Lung microvascular endothelial cell (primary cell): ENCODE data around the gene FAM13A. TPM values are rescaled to one million over a fixed set of nuclear protein-coding genes. Genes with fewer than 3 reads are reported as not detected.
"Not testable (repeated sequence)": the region's sequence is repeated elsewhere in the genome, so short reads cannot be mapped to it uniquely, and the experiment has no call there.

Experiments used
- DNase-seq, 2 donors: peaks; one replicate each; pipeline versions ENCODE4 v3.0.0 to v3.0.0-alpha.2; 2010; ENCODE audit warnings: low read depth in 2 of 2
- total RNA-seq: library from RNA; depleted of rRNA; stranded (reverse); fragments of >200 nt; gene quantifications from 2 replicates; pipeline ENCODE4 v1.2.1, GENCODE V29; 2014

Gene FAM13A
- total RNA-seq, 1 donor from 2014 or later, result 0.60 TPM

DNA sequence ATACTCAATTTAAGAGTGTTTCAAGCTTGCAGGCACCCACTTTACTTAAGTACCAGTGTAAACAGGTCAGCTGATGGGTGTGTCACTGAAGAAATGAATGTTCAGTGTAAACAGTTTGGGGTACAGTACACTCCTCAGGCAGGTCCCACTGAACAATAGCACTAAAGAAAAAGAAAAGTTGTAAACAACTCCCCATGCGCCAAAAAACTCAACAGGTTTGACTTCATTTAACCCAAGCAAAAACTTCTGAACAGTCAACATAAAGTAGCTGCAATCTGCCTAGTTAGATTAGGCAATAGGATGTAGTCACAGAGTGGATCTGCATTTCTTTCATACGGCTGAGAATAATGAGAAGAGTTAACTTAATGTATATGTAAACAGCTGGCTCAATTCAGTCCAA lies 93.2 kb downstream of the FAM13A start:
- DNase-seq, result peak in 1 of 2 donors; percentile 14

GRCh38 chr4:88962396-88962795 lies 94.6 kb downstream of the FAM13A start:
- no peak for DNase-seq

DNA sequence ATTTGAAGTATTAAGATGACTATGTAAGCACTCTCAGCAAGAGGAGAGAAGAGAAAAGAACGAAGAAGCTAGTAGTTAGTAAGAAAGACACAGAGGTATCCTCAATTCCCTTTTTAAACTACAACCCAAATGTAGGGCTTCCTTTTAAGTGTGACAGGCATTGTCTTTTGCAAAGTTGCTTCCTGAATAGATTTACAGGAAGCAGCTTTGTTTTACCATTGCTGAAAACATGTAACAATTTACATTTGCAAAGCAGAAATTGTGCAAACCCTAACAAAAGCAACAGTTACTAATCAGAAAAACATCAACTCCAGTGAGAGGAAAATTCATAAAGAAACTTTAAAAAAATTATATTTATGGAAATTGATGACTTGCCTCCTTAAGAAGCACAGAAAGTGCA lies 96.4 kb downstream of the FAM13A start:
- peak; percentile 16 to 61 for DNase-seq

DNA sequence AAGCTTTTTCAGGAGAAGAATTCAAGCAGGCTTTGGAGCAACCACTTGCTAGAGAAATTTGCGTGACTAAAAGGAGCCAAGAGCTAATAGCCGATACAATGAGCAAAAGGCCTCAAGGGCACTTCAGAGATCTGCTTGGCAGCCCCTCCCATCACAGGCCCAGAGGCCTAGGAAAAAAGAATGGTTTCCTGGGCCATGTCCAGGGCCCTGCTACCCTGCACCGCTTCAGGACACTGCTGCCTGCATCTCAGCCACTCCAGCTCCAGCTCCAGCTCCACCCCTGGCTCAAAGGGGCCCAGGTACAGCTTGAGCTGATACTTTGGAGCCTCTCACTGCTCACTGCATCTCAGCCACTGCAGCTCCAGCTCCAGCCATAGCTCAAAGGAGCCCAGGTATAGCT lies 98.9 kb downstream of the FAM13A start:
- DNase-seq, result no peak

- no peak for DNase-seq
Measured at GRCh38 chr4:88957570-88957969, 99.4 kb downstream of the FAM13A start.

DNA sequence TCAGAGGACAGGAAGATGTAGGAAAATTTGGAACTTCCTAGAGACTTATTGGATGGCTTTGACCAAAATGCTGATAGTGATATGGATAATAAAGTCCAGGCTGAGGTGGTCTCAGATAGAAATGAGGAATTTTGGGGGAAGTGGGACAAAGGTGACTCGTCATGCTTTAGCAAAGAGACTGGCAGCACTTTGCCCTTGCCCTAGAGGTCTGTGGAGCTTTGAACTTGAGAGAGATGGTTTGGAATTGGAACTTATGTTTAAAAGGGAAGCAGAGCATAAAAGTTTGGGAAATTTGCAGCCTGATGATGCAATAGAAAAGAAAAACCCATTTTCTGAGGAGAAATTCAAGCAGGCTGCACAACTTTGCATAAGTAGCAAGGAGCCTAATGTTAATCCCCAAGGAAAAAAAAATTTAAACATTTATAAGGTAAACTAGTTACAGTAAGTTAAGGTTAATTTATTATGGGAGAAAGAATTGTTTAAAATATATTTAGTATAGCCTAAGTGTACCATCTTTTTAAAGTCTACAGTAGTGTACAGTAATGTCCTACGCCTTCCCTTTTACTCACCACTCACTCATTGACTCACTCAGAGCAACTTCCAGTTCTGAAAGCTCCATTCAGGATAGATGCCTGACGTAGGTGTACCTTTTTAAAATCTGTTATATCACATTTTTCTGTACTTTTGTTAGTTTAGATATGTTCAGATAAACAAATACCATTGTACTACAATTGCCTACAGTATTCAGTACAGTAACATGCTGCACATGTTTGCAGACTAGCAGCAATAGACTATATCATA lies 101.2 kb downstream of the FAM13A start:
- DNase-seq, result no peak

DNA sequence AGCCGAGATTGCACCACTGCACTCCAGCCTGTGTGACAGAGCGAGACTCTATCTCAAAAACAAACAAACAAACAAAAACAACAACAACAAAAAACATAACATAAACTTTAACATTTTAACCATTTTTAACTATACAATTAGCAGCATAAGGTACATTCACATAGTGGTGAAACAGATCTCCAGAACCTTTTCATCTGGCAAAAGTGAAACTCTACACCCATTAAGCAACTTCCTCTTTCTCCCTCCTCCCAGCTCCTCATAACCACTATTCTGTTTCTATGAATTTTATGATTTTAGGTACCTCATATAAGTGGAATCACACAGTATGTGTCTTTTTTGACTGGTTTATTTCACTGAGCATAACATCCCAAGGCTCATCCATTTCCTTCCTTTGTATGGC lies 103.6 kb downstream of the FAM13A start:
- DNase-seq, result no peak

- peak in 1 of 2 donors; percentile 11 for DNase-seq
Measured at GRCh38 chr4:88952081-88952480, 104.9 kb downstream of the FAM13A start.

DNA sequence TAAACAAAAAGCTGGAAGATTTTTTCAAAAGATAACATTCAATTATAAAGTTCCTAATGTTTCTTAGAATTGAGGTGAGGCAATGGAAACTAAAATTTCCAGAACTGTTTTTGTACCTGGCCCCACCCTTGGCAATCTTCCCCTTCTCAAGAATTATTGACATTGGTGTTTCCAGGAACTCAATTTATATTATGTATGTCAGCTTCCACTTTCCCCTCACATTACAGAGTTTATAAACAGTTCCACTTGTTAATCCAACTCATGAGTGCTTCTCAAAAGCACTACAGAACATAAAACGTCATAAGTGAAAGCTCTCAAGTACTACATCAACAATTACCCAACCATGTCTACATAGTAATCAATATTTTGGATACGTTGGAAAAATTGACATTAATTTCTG lies 107.4 kb downstream of the FAM13A start:
- no peak for DNase-seq

DNA sequence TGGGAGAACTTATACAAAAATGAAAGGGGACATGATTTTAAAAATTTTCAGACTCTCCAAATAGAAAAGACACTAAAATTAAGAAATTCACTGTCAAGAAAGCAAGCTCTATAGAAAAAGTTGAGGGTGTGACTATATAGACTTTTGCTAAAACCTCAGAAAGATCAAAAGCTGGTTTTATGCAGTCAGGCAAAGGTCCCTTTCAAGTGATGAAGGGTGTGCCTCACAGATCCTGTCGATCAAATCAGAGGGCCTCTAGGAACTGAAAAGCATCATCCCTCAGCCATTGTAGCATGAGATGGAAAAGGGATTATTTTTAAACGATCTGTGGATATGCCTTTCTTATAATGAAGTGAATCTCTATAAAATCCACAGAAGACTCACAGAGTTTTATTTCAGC lies 116.5 kb downstream of the FAM13A start:
- no peak for DNase-seq

DNA sequence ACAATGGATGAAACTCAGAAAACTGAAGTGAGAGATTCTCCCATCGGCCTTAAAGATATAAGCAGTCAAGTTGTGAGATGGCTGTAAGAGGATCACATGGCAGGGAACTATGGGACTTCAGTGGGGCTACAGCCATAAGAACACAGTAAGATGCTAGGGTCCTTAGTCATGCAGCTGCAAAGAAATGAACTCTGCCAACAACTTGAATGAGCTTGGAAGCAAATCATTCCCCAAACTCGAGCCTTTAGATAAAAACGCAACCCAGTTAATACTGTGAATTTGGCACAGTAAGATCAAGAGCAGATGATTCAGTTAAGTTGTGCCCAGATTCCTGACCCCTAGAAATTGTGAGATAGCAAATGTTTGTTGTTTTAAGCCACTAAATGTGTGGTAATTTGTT lies 117.3 kb downstream of the FAM13A start:
- DNase-seq, result no peak

GRCh38 chr4:88938138-88938537 lies 118.8 kb downstream of the FAM13A start:
- DNase-seq, result peak in 1 of 2 donors; percentile 24

- no peak for DNase-seq
Measured at GRCh38 chr4:88937081-88937480, 119.9 kb downstream of the FAM13A start.

- DNase-seq, result no peak
Measured at GRCh38 chr4:88933414-88934160, 123.4 kb downstream of the FAM13A start.

DNA sequence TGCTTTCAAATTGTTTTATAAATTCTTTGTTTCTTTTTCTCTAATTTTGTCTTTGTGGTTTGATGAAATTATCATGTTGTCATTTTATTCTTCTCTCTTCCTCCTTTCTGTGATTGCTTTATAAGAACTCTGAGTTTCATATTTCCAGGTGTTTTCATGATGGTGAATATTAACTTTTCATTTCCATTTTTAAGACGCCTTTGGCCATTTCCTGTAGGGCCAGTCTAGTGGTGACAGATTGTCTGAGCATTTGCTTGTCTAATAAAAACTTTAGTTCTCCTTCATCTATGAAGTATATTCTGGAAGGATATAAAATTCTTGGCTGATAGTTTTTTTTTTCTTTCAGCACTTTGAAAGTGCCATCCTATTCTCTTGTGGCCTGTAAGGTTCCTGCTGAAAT lies 128.1 kb downstream of the FAM13A start:
- peak in 1 of 2 donors; percentile 1 for DNase-seq

DNA sequence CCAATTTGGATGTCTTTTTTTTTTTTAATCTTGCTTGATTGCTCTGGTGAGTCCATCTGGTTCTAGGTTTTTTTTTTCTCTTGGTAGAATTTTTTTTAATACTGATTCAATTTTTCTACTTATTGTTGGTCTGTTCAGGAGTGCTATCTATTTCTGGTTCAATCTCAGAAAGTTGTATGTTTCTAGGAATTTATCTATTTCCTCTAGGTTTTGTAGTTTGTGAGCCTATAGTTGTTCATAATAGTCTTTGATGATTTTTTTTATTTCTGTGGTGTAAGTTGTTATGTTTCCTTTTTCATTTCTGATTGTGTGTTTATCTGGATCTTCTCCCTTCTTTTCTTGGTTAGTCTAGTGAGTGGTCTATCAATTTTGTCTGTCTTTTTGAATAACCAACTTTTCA lies 129.6 kb downstream of the FAM13A start:
- no peak for DNase-seq

DNA sequence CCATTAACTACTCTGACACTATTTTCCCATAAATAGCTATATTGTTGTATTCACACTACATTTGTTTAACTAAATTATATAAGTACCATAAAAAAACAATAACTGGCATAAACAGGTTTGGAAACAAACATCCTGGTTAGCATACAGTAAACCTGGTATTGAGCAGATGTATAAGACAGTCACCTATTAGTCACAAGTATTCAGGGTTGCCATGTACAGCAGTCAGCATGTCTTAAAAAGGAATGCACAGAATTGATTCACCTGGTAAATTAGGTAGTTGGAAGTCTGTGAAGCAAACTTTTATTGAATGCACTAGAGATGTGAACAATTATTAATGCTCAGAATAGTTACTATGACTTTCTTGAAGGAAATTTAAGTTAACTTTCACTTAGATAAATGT lies 137.9 kb downstream of the FAM13A start:
- no peak for DNase-seq

- DNase-seq, result not testable (repeated sequence)
Measured at GRCh38 chr4:88913181-88913580, 143.8 kb downstream of the FAM13A start.

- DNase-seq, result no peak
Measured at GRCh38 chr4:88911246-88912212, 145.5 kb downstream of the FAM13A start.

GRCh38 chr4:88910101-88910500 lies 146.9 kb downstream of the FAM13A start:
- no peak for DNase-seq

GRCh38 chr4:88908521-88908920 lies 148.5 kb downstream of the FAM13A start:
- DNase-seq, result no peak

GRCh38 chr4:88908003-88908402 lies 149.0 kb downstream of the FAM13A start:
- DNase-seq, result no peak
